GM21526 (cell line): ENCODE measurements around the gene DPCD.
A peak's percentile ranks its signal among the peaks of the same experiment; 100 is the strongest.

Experiments used
- ATAC-seq: cut with Tn5 transposase; IDR thresholded peaks from one replicate; pipeline ENCODE4 v1.9.1; 2021; ENCODE audit warnings: moderate library complexity; ENCODE audit not compliant: unreplicated experiment, low FRiP score

The DPCD gene

DNA sequence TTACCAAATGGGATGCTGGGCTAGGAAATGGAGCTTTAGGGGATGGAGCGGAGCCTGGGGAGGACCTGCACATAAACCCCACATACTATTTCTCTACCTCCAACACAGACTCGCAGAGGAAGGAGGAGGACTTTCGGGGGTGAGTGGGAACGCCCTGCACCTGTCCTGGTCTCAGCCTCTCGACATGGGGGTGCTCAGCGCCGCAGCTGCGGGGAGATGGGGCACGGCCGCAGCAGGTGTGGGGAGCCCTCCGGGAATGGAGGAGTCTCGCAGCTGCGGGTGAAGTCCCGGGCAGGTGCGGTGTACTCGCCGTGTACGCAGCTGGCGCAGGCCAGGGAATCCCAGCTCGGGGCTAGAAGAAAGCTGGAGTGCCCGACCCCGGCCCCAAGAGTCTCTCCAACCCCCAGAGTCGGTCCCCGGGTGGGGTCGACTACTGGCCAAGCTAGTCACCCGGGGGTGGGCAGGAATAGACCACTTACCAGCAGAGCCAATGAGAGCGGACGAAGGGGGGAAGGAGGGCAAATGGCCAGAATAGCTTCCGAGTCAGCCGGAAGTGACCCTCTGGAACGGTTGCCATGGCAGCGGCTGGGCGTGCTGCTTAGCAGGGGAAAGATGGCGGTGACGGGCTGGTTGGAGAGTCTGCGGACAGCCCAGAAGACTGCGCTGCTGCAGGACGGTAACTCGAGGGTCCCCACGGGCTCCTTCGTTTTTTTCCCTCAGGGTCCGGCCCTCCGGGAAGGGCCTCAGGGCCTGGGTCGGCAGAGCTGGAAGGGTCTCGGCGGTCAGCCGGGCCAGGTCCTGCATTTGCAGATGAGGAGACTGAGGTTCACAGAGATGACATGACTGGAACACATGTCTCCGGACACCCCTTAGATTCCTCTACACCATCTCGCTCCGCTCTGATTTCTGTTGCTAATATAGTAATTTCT is at the start of gene DPCD, which contains the start of gene POLL:
Gene DPCD (plus strand): TSS at position 597 of the 929 bp plus-strand sequence. CDS start 16 bp downstream, at position 613.
Gene POLL (minus strand): TSS at position 533 of the 929 bp plus-strand sequence. CDS start 897 bp downstream, outside the sequence.
- ATAC-seq = peak; percentile 93

DNA sequence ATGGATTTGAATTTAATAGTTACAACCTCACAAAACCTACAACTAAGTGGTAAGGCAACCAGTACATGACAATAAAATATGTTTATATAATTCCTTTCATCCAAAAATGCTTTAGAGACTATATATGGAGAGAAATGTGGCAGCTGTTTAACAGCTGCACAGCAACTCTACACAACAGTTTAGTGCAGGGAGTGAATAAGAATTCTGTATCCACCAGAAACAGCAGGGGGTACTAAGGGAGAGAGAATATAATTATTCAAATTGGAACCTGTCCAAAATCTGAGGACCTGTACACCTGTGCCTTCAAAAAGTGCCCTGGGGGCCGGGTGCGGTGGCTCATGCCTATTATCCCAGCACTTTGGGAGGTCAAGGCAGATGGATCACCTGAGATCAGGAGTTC is 49.7 kb upstream of the DPCD start:
- ATAC-seq = no peak

DNA sequence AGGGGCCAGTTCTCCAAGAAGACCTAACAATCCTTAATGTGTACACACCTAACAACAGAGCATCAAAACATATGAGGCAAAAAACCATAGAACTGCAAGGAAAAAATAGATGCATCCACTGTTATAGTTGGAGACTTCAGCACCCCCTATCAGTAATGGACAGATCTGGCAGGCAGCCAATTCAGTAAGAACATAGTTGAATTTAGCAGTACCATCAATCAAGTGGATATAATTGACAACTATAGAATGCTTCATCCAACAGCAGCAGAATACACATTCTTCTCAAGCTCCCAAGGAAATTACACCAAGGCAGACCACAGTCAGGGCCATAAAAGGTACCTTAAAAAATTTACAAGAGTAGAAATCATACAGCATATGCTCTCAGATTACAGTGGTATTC is 42.2 kb upstream of the DPCD start:
- ATAC-seq = no peak

DNA sequence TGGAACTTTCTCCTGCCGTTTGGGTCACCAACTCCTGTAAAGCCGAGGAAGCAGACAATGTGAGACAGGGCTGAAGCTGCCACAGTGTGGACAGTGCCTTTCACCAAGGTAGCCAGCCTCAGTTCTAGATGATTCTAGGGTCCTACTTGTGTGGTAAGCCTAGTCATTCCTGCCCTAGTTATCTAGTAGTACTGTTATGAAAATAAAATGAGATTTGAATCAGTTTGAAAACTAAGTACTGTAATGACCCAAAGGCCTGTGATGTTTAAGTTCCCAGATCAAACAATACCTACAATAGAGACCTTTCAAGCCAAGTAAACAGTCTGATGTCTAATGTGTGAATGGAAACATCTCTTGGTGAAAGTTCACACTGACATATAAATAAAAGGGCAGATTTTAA is 37.2 kb upstream of the DPCD start:
- no peak for ATAC-seq

DNA sequence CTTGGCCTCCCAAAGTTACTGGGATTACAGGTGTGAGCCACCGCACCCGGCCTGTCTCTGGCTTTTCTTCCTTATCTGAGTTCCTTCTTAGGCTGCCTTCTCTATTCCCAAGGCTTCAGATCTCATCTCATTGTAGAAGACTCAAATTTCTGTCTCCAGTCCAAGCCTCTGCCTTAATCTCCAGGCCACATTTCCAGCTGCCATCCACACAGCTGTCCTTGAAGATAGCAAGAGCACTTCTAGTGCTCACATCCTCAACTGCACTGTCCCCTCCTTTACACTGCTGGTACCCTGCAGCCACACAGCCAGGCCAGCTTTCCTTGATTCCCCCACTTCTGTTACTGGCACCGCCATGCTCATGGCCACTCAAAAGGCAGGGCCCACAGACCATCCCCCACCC is 35.7 kb upstream of the DPCD start:
- ATAC-seq = no peak

DNA sequence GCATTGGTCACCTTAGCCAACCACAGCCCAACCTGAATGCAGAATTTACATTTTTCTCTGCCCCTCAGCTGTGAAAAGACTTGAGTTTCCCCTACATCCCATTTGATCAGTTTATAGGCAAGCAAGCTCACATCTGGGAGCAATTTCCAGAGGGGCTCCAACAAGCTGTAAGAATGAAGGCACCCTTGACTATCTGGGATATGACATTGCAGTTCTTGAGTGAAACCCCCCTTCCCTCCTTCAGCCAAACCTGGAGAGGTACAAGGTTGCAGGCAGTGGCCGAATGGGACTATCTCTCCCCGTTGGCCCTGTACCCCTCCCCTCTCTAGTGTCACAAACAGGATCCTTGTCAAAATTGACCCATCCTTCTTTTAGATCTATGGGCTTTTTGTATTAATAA is 30.6 kb upstream of the DPCD start:
- no peak for ATAC-seq

DNA sequence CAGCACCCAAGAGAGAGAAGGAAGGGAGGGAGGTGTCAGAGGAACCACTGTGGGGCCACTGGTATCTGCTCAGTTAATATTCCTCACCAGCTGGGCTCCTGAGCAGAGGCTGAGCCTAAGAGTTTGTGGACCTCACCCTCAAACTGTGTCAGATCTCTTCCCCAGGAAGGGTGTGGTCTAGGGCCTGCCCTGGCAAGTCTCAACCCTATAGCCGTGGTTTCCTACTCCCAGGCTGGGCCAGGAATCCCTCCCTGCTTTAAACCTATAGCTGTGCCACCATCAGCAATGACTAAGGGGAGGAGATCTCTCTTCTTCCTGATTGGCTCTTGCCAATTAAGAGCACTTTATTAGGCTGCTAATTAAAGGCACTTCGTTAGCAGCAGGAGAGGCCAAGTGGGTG is 29.9 kb upstream of the DPCD start:
- no peak for ATAC-seq

DNA sequence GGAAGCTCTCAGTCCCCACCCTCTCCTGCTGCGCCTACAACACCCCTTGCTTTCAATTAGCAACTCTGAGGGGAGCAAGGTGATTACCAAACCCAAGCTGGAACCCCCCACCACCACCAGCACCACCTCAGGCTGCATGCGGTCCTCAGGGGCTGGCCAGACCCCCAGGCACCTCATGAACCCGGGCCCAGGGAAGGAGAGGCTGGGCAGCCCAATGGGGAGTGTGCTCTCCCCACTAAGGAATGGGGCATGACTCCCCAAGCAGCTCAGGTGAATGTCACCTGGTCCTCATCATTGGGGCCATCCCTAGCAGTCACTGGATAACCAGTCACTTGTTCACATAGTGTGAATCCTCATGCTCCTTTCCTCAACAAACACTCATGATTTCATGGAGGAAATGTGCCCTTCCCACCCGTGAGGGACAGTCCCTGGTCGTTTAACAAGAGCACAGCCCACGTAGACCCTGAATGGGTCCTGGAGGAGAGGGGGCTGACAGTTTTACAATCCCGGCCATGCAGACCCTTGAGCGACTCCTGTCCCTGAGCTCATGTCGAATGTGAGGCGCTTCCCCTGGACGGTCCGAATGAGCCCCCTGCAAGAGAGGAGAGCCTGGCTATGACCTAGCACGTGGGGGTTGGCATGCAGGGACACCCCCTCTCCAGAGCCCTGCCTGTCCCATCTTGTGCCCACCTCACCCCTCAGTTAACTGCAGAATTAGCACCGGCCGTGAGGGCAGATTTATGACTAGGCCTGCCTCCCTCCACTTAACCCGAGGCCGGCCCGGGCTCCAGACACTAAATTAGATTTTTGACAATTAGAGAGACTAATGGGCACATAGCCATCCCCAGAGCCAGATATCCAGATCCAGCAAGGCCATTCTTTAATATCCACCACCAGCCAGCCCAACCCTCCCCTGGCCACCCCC is 29.2 kb upstream of the DPCD start:
- no peak for ATAC-seq

DNA sequence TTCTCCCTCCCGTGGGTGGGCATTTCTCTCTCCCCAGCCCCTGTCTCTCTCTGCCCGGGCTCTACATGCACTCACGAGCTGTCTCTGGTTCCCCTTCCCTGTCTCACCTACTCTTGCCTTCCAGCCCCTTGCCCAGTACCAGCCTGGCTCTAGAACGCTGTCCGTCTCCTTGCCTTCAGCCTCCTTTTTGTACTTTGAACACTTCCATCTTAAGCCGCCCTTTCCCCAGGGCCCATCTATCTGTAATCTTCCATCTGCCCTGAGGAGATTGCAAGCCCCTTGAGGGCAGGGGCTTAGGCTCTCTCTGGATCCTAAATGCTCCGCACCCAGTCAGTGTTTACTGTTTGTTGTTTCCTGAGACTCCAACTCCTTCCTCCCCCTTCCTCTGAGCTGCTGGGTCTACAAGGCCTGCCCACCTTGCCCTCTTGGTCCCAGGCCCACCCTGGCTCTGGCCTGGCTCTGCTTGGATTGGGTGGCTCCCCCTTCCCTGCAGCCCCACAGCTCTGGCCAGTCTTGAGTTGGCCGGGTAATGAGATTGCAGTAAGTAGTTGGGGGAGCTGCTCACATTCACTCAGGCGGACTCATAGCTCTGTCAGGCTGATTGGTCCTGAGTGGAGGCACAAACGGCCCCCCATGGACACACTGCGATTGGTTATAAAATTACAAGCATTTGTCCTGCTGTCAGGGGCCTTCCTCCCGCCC is 28.4 kb upstream of the DPCD start:
- ATAC-seq = no peak

DNA sequence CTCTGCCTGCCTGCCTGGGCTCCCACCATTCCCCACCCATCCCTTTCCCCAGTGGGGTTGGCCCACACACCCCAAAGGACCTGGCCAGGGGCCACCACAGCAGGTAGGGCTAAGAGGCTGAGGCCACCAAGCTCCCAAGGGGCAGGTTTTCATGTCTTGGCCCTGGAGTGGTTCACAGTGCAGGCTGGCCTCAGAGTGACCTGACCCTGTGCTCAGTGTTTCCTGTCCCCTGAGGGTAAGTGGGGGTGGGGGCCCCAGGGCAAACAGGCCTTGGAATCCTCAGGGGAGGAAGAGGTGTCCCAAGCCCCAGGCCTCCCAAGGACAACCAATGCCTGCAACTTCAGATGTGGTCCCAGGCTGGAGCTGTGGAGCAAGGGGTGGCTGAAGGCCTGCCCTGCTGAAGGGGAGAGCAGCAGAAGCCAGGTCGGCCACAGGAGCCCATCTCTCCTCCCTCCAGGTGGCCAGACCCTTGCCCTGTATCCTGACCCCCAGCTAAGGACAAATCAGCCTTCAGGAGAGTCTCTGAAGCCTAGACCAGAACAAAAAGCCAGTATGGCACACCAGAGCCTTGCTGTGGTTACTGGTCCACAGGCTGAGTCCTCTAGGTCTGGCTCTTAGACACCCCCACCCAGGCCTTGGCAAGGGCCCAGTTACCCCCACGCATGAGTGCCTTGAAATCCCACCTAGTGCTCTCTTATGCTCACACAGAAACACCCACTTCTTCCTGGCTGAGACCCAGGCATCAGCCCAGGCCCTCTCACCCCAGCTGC is 27.6 kb upstream of the DPCD start:
- ATAC-seq = no peak

DNA sequence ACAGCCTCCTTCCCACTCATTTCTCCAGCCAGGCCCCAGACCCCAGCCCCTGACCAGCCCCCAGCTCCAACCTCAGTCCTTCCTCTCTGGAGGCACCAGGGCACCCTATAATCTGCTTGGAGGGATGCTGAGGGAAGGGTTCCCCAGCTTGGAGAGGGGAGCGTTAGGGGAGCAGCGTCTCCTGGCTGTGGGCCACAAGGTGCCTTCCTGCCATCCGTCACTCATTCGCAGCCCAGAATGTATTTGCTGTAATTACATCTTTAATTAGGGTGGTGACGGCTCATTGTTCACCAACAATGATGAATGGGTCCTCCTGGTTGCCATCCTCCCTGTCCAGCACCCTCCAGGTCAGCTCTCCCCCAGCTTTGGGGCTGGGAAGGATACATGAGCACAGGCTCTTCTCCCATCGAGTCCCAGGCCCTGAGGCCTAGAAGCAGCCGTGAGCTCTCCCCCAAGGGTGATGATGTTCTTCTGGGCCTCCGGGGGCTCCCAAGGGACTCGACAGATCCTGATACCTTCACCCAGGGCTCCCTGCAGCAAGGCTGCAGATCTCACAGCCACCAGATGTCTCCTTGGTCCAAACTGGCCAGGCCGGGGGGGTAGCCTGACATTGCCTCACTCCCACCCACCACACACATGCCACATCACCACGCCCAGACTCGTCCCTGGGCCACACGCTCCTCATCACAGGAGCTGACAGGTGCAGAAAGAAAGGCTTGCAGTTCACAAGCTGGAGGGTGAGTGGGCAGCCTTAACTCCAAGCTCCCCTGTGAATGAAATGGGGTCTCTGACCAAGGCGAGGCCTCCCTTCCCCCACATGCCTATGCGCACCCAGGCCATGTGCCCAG is 26.8 kb upstream of the DPCD start:
- ATAC-seq = no peak

DNA sequence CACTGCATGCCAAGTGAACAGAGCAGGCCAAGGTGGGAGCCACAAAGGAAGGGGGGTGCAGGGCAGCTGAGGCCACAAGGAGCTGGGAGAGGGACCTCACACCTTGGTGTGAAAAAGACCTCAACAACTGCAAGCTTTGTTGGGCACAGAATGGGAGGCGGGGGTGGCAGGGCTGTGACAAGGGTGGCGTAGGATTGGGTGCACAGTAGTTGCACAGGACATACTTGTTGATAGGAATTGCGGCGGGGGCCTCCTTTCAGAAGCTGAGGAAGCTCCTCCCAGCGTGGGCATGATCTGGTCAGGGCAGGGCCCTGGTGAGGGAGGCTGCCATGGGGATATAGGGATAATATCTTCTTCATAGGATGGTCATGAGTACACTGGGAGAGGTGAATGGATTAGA is 25.9 kb upstream of the DPCD start:
- no peak for ATAC-seq

DNA sequence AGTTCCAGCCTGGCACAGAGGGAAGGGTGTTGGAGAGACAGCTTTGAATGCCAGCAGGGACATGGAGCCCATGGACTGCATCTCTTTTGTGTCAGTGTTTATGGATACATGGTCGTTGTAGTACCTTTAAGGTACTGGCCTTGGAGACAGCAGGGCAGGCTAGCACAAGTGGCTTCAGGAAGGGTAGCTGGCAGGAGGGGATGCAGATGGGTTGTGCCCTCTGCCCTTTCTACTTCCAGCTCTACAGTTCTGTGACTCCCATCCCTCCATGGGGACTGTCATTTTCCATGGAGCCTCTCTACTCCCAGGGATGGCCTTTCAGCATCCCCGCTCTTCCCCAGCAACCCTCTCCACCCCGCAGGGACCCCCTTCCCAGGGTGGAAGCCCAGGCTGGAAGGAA is 25.1 kb upstream of the DPCD start:
- ATAC-seq = no peak

DNA sequence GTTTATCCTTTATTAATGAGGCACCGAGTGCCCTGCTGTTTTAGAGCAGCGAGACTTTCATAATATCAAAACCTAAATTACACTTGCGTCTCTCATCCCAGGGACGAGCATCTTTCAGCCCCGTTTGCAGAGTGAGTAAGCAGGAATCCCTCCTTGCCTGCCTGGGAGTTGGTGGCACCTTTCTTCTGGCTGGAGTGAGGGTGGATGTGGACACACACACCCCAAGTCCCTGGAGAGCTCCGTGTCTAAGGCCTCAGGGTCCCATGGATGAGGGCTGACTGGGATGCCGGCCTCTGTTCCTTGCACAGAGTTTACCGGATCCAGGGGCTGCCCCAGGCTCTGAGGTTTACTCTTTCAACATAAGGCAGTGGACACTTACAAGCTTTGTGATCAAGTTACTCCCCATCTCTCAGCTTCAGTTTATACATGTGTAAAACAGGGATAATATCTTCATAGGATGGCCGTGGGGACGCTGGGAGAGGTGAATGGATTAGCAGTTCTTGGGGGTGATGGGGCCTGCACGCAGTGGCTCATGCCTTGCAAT is 24.6 kb upstream of the DPCD start:
- ATAC-seq = no peak

DNA sequence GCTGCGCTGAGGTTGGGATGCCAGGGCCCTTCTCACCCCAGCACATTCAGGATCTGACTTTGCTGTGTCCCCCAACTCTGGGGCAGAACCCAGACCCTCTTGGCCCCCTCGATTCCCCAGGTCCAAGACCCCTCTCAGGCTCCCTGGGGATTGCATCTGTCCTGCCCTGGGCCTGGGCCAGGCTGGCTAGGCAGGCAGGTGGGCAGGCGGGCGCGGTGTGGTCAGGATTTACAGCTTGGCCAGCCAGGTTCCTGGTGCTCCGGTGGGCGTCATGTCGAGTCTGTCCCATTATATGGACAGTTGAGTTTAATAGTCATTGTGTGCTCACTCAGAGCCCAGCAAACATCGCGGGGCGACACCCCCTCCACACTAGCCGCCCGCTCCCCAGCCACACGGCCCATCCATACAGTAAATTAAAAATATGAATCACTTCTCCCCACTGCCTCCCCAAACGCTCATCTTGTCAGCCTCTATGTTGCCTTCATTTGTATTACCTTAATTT is 23.6 kb upstream of the DPCD start:
- no peak for ATAC-seq

DNA sequence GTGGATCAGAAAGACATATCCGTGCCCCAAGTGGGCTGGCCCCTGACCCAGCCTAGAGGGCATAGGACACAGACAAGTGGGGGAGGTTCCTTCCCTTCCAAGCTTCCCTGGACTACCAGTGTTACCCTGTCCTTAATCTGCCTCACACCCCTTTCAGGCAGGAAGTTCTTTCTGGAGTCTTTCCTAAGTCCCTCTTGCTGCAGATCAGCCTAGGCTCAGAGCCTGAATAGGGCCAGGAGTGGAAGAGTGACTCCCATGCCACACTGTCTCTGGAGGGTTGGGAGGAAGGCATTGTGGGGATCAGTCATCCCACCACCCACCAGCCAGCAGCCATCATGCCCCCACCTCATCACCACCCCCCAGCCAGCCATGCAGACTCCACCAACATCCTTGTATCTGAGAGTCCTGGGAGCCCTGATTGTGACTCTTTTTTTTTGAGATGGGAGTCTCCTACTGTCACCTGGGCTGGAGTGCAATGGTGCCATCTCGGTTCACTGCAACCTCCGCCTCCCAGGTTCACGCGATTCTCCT is 22.7 kb upstream of the DPCD start:
- no peak for ATAC-seq

DNA sequence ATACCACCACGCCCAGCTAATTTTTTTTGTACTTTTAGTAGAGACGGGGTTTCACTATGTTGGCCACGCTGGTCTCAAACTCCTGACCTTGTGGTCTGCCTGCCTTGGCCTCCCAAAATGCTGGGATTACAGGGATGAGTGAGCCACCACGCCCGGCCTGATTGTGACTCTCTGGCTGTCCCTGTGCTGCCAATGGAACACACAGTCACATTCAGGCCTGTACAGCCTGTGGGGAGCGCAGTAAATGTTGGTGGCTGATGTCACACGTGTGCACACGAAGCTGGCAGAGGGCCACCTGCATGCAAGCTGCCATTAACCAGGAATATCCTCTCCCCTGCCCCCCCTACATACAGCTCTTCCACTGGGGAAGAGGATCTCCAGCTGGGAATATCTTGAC is 22.2 kb upstream of the DPCD start:
- ATAC-seq = no peak
